Measurements from ENCODE around the gene OR8D1.

The OR8D1 gene

DNA sequence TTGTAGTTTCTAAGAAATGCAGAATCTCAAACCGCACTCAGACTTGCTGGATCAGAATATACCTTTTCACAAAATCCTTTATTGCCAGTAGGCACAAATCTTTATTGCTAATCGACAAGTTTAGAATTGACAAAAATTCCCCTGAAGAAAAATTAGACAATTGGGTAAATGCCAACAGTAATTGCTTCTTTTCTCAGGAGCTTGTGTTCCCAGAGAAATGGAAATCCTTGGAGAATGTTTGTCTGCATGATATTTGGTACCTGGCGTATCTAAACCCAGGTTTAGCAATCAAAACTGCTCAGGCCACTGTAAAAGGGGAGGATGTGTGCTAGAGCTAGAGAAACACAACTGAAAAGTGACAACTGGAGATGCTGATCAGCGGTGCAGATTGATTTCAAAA is 57.7 kb downstream of the OR8D1 start, which contains the start of gene OR8G5:
Gene OR8G5, plus strand, starts transcription at position 301 of the 400 bp plus-strand sequence. CDS start 8,556 bp downstream, outside the sequence.
- H3K27ac ChIP-seq (replicated peaks): no peak within 1 kb of the TSS
- DNase-seq (ENCODE audit: low read depth in 1 of 2, low spot score in 1 of 2): no peak
- TF ChIP-seq CTCF (IDR thresholded peaks at IDR 0.05; ENCODE audit: insufficient read depth, low read length): no peak
- TF ChIP-seq GABPA (IDR thresholded peaks at IDR 0.05; ENCODE audit: low read depth): no peak
- no peak for TF ChIP-seq POLR2AphosphoS5 (IDR thresholded peaks at IDR 0.05; ENCODE audit: low read depth)
- TF ChIP-seq, protein P1, sequence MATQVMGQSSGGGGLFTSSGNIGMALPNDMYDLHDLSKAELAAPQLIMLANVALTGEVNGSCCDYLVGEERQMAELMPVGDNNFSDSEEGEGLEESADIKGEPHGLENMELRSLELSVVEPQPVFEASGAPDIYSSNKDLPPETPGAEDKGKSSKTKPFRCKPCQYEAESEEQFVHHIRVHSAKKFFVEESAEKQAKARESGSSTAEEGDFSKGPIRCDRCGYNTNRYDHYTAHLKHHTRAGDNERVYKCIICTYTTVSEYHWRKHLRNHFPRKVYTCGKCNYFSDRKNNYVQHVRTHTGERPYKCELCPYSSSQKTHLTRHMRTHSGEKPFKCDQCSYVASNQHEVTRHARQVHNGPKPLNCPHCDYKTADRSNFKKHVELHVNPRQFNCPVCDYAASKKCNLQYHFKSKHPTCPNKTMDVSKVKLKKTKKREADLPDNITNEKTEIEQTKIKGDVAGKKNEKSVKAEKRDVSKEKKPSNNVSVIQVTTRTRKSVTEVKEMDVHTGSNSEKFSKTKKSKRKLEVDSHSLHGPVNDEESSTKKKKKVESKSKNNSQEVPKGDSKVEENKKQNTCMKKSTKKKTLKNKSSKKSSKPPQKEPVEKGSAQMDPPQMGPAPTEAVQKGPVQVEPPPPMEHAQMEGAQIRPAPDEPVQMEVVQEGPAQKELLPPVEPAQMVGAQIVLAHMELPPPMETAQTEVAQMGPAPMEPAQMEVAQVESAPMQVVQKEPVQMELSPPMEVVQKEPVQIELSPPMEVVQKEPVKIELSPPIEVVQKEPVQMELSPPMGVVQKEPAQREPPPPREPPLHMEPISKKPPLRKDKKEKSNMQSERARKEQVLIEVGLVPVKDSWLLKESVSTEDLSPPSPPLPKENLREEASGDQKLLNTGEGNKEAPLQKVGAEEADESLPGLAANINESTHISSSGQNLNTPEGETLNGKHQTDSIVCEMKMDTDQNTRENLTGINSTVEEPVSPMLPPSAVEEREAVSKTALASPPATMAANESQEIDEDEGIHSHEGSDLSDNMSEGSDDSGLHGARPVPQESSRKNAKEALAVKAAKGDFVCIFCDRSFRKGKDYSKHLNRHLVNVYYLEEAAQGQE (IDR thresholded peaks at IDR 0.05; ENCODE audit: insufficient replicate concordance, low read depth): no peak
- TF ChIP-seq SPI1 (IDR thresholded peaks at IDR 0.05; ENCODE audit: borderline replicate concordance, low read depth): no peak
- H3K27me3 ChIP-seq (ENCODE audit: insufficient read depth, poor library complexity, severe bottlenecking): no peaks in the 10 kb centered on the region
- H3K4me3 ChIP-seq (replicated peaks; ENCODE audit: insufficient read depth, low read length): no peak within 1 kb of the TSS

Data from HL-60 (cell line).